Astrocyte (in vitro differentiated cells and primary cell): ENCODE measurements around the gene FOXF1.

ENCODE experiments used
- EZH2 ChIP-seq: IDR thresholded peaks from 2 replicates; pipeline ENCODE4 v1.6.1; 2012; ENCODE audit warnings: mild to moderate bottlenecking, low read length, inconsistent platforms; ENCODE audit not compliant: insufficient read depth
- TF ChIP-seq, protein P1 (sequence below): IDR thresholded peaks from 2 replicates; pipeline ENCODE4 v1.5.1; 2011; ENCODE audit warnings: low read depth, mild to moderate bottlenecking, inconsistent platforms, low read length, moderate library complexity; ENCODE audit not compliant: insufficient read depth

DNA sequence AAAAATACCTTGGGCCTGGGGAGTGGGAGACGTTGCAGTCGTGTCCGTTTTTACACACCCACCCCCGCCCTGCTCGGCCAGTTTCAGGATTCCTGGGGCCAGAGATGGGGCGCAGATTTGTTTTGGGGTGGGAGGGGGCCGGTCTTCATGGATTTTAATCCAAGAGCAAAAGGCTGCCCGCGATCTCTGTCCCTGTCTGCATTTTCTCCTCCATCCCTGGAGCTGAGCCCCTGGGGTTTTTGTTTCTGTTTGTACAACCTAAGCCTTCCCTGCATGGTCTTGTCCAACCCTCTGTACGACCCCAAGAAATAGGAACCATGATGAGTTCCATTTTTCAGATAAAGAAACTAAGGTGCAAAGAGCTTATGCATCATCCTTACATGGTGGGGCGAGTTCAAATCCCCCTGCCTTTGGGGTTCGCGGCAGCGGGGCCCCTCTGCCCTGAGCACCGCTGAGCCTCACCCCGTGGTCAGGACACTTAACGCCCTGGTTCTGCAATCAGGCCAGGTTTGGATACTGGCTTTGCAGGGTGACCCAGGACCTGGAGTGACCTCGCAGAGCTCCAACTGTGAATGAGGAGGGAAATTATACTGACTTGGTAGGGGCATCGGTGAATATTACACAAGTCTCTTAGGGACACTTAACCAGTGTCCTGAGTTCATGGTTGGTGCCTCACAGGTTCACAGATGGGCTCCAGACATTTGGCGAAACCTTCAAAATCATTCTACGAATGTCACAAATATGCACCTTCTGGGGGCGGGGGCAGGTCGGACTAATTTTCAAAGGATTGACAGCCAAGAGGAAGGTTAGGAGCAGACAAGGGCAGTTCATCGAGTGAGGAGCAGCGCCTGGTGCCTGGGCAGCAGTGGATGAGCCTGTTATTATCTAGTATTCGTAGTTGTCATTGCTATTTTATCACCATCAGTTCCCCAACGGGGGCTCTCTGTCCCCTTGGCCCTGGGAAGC lies 4.1 kb upstream of the FOXF1 start:
- TF ChIP-seq, protein P1, sequence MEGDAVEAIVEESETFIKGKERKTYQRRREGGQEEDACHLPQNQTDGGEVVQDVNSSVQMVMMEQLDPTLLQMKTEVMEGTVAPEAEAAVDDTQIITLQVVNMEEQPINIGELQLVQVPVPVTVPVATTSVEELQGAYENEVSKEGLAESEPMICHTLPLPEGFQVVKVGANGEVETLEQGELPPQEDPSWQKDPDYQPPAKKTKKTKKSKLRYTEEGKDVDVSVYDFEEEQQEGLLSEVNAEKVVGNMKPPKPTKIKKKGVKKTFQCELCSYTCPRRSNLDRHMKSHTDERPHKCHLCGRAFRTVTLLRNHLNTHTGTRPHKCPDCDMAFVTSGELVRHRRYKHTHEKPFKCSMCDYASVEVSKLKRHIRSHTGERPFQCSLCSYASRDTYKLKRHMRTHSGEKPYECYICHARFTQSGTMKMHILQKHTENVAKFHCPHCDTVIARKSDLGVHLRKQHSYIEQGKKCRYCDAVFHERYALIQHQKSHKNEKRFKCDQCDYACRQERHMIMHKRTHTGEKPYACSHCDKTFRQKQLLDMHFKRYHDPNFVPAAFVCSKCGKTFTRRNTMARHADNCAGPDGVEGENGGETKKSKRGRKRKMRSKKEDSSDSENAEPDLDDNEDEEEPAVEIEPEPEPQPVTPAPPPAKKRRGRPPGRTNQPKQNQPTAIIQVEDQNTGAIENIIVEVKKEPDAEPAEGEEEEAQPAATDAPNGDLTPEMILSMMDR: no peak
- TF ChIP-seq EZH2: no peak
